Esophagus mucosa (tissue), 1 donor: ENCODE results near the gene SLFN11. TPM values are rescaled to one million over a fixed set of nuclear protein-coding genes. Genes with fewer than 3 reads are reported as not detected.
"Not testable (repeated sequence)": the region's sequence is repeated elsewhere in the genome, so short reads cannot be mapped to it uniquely, and the experiment has no call there.

Experiments
- ATAC-seq: fragments of 200-7000 bp; cut with Tn5 transposase; one replicate; pipeline ENCODE4 v1.9.1; 2020
- total RNA-seq: library from RNA; stranded (reverse); gene quantifications from one replicate; pipeline ENCODE4 v1.2.4, GENCODE V29; 2023
- donor health status: DM: yes; HTN: yes; CAD: no.

SLFN11 gene, protein sequence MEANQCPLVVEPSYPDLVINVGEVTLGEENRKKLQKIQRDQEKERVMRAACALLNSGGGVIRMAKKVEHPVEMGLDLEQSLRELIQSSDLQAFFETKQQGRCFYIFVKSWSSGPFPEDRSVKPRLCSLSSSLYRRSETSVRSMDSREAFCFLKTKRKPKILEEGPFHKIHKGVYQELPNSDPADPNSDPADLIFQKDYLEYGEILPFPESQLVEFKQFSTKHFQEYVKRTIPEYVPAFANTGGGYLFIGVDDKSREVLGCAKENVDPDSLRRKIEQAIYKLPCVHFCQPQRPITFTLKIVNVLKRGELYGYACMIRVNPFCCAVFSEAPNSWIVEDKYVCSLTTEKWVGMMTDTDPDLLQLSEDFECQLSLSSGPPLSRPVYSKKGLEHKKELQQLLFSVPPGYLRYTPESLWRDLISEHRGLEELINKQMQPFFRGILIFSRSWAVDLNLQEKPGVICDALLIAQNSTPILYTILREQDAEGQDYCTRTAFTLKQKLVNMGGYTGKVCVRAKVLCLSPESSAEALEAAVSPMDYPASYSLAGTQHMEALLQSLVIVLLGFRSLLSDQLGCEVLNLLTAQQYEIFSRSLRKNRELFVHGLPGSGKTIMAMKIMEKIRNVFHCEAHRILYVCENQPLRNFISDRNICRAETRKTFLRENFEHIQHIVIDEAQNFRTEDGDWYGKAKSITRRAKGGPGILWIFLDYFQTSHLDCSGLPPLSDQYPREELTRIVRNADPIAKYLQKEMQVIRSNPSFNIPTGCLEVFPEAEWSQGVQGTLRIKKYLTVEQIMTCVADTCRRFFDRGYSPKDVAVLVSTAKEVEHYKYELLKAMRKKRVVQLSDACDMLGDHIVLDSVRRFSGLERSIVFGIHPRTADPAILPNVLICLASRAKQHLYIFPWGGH
- 6.6 TPM for total RNA-seq

GRCh38 chr17:35373534-35373983 is at the start of gene SLFN11:
SLFN11 (minus strand) TSS chr17:35373621; CDS start chr17:35363807, 9,814 bp downstream.
- peak; percentile 88 for ATAC-seq

DNA sequence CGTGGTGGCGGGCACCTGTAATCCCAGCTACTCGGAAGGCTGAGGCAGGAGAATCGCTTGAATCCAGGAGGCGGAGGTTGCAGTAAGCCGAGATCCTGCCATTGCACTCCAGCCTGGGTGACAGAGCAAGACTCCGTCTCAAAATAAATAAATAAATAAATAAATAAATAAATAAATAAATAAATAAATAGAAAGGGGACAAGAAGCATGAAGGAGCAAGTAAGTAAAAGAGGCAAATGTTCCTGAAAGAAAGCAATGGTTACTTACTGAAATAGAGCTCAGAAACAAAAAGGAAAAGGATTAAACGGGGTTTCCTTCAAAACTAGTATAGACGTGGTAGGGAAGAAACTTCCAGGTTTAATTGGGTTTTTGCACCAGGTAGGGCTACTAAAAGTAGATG is 47.6 kb upstream of the SLFN11 start:
- ATAC-seq = not testable (repeated sequence)

DNA sequence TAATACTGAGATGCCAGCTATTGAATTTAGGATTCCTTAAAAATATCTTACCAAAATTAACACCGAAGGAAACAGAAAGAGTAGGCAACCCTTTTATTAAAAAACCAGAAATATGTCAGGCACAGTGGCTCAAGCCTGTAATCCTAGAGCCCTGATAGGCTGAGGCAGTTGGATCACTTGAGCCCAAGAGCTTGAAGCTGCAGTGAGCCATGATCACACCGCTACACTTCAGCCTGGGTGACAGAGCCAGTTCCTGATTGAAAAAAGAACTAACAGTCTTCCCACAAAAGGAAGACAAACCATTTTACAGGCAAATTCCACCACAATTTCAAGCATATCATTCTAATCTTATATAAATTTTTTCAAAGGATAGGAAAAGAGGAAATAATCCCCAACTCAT is 43.2 kb upstream of the SLFN11 start:
- no peak for ATAC-seq

- not testable (repeated sequence) for ATAC-seq
These were observed 41.3 kb upstream of the SLFN11 start for GRCh38 chr17:35414707-35415106.

DNA sequence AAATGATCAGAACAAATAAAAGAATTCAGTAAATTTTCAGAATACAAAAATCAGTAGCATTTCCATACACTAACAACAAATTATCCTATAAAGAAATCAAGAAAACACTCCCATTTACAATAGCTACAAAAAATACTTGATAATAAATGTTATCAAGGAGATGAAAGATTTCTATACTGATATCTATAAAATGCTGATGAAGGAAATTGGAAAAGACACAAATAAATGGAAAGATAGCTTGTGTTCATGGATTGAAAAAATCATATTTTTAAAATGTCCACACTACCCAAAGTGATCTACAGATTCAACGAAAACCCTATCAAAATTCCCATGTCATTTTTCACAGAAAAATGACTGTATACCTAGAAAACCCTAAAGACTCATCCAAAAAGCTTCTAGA is 40.8 kb upstream of the SLFN11 start:
- ATAC-seq = no peak

GRCh38 chr17:35407531-35407930 is 34.1 kb upstream of the SLFN11 start:
- ATAC-seq = no peak

- ATAC-seq = no peak
These were observed 33.1 kb upstream of the SLFN11 start for GRCh38 chr17:35406568-35406967.

GRCh38 chr17:35404360-35404759 is 30.9 kb upstream of the SLFN11 start:
- peak; percentile 48 for ATAC-seq

GRCh38 chr17:35393783-35394182 is 20.4 kb upstream of the SLFN11 start:
- not testable (repeated sequence) for ATAC-seq

DNA sequence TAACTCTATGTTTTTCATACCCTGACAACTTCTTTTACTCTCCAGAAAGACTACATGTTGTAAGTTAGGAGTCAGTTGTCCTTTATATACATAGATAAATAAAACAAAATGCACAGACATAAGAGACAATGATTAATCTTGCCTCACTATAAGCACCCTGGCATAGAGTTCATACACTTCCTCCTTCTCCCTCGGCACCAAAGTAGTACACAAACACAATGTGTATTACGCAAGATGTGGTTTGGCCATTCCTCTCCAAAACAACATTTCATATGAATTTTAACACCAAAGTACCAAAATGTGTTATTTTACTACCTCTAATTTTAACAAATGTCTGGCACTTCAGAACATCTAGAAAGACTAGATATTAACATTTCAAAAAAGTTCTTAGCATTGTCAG is 17.2 kb upstream of the SLFN11 start:
- no peak for ATAC-seq

- no peak for ATAC-seq
These were observed 16.7 kb upstream of the SLFN11 start for GRCh38 chr17:35390156-35390555.

GRCh38 chr17:35387496-35387895 is 14.1 kb upstream of the SLFN11 start:
- no peak for ATAC-seq

DNA sequence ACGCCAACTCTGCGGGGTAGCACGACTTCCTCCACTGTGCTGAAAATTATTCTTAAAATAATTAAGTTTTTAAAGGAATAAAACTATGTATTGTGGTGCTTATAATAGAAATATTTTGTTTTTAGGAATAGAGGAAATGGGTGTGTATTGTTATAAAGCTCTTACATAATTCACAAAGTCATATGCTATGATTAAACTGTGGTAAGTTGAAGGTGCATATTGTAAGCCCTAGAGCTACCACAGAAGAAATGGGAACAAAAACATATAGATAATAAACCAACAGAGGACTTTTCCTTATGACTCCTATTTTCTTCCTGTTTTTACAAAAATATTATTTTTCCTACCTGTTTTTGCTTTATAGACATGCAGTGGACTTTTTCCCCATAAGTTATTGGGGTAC is 4.3 kb upstream of the SLFN11 start:
- ATAC-seq = no peak

- ATAC-seq = no peak
These were observed 3.6 kb upstream of the SLFN11 start for GRCh38 chr17:35377068-35377467.

DNA sequence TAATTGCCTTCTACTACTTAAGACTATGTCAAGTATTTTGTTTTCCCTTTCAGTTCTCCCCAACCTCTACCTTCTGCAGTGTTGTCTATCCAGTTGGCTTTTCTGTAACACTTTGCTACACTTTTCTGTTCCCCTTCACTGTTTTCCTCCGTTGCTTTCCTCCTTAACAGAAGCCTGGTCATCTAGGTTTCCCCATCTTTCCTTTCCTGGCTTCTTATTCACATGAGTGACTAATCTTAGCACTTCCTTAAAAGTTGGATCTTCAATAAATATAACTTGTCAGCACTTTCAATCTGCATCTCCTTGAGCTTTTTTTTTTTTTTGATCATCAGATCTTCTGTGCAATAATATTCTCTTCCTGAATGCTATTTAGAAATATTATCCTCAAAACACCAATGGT is 2.8 kb upstream of the SLFN11 start:
- no peak for ATAC-seq

DNA sequence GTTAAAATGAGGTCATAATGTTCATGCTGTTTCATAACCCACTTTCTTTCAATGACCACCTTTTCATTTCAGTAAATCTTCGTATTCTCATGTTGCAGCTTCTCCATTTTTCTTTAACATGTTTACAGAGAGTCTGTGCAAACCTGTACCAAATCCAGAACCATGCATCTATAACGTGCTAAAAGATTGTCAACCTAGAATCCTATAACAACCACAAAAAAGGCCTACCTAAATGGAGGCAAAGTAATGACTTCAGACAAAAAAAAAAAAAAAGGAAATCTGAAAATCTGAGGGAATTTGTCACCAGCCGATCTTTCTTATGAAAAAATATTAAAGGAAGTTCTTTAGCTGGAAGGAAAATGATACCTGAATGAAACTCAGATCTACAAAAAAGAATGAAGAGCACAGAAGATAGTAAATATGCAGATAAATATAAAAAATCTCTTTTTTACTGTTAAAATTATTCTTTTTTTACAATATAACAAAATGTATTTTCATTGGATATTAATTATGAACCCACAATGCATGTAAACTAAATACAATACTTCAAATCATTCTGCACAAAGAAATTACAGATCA is 1.4 kb upstream of the SLFN11 start:
- no peak for ATAC-seq

- peak; percentile 60 for ATAC-seq
These were observed 754 bp upstream of the SLFN11 start for GRCh38 chr17:35373984-35374765.

DNA sequence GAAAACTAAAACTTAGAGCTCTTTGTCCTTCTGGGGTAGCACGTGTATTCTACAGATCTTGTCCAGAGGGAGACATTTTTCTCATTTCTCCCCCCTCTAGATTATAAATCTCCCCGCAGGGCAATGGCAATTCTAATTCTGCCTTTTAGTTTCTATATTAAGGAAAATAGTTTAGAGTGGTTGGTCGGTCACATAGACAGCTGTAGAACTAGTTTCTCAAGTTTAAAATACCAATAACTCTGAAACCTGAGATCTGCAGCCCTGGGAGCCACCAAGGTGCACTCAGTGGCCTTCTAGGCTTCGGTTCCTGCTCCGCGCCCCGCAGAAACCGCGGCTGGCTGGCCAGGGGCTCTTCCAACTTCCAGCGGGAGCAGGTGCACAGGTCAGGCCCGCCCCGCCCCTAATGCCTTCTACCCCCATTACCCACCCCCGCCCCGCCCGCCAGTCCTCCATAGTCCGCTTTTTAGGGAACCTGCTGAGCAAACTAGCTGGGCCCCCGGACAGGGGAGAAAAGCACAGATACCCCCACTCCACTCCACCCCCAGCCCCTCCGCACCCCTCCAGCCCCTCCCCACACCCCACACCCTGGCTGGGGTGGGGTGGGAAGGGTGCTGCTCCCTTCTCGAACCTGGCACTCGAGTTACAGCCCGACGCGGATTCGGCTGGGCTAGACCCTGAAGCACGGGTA is 431 bp downstream of the SLFN11 start:
- peak; percentile 45 for ATAC-seq

GRCh38 chr17:35371934-35372333 is 1.5 kb downstream of the SLFN11 start:
- ATAC-seq = no peak

GRCh38 chr17:35368081-35368830 is 5.2 kb downstream of the SLFN11 start:
- ATAC-seq = peak; percentile 76

GRCh38 chr17:35361027-35361426 is 12.4 kb downstream of the SLFN11 start:
- ATAC-seq = no peak
